Vagina (tissue), 2 donors: ENCODE results near the gene LYSMD3. TPM values are rescaled to one million over a fixed set of nuclear protein-coding genes. Genes with fewer than 3 reads are reported as not detected.

Experiments
- DNase-seq, 2 donors: peaks; one replicate each; pipeline ENCODE4 v3.0.0-alpha.2; 2017; ENCODE audit errors: extremely low spot score in 2 of 2
- H3K27ac ChIP-seq: fragments of 200-600 bp; sonication (generic); one replicate; pipeline ENCODE4 v1.5.1; 2019
- H3K27me3 ChIP-seq: fragments of 200-600 bp; sonication (generic); one replicate; pipeline ENCODE4 v1.5.1; 2019
- H3K36me3 ChIP-seq, 2 donors: fragments of 200-600 bp; sonication (generic); one replicate each; pipeline ENCODE4 v1.5.1; 2017 to 2019
- H3K4me1 ChIP-seq: fragments of 200-600 bp; sonication (generic); one replicate; pipeline ENCODE4 v1.5.1; 2019
- H3K4me3 ChIP-seq, 2 donors: fragments of 200-600 bp; sonication (generic); 1 replicate in 1 of 2; 2 replicates in 1 of 2; pipeline ENCODE4 v1.5.1; 2016 to 2019
- H3K9me3 ChIP-seq: fragments of 200-600 bp; sonication (generic); one replicate; pipeline ENCODE4 v1.5.1; 2019
- POLR2A ChIP-seq, 2 donors: fragments of 450-650 bp; IDR thresholded peaks; one replicate each; pipeline ENCODE4 v1.6.1; 2017; ENCODE audit warnings: antibody characterized with exemption in 2 of 2, mild to moderate bottlenecking in 2 of 2, moderate library complexity in 2 of 2
- POLR2AphosphoS5 ChIP-seq, 2 donors: sonication (generic); formaldehyde crosslinking; IDR thresholded peaks; one replicate each; pipeline ENCODE4 v1.9.0; 2017; ENCODE audit warnings: antibody characterized with exemption in 2 of 2, mild to moderate bottlenecking in 2 of 2, low read depth in 1 of 2; ENCODE audit not compliant: insufficient read depth in 1 of 2
- intact Hi-C: fragments of 100-400 bp; cut with DNase I; formaldehyde crosslinking; loops from one replicate; pipeline ENCODE4 v1.15.1; 2023
- total RNA-seq: library from RNA; depleted of rRNA; stranded (reverse); fragments of >200 nt; gene quantifications from one replicate; pipeline ENCODE4 v1.2.3, GENCODE V29; 2016
- TF ChIP-seq, protein P1 (sequence below), 3 experiments: fragments of 450-650 bp in 2 of 3; fragments of 200-600 bp in 1 of 3; sonication (generic) in 1 of 3; IDR thresholded peaks; one replicate each; pipeline ENCODE4 v1.5.1; 2017 to 2019; ENCODE audit warnings: antibody characterized with exemption in 3 of 3, mild to moderate bottlenecking in 2 of 3, moderate library complexity in 2 of 3

LYSMD3 gene
- total RNA-seq, 1 donor from 2014 or later = 15.5 TPM

DNA sequence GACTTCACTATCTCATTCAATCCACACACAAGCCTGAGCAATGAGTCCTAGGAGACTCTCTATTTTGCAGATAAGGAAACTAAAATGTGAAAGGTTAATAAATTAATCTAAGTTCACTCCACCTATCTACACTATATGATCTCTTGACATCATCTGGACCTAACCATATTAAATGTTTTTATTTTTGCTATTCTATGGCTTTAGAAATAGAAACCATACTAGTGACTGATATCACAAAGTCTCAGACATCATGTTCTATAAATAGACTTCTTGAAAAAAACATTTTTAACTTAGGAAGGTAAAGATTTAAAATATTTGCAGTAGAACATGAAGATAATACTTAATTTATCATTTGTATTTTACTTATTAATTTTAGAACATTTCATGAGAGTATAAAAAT is 19.8 kb upstream of the LYSMD3 start:
- Histone ChIP-seq H3K27me3 (no peaks in the 10 kb centered on the region), H3K4me1 (no peaks in the 10 kb centered on the region), H3K9me3 (no peaks in the 10 kb centered on the region), H3K4me3 (no peak overlapping the region), H3K36me3 (no peaks in the 10 kb centered on the region), H3K27ac (no peak overlapping the region)
- no peak for TF ChIP-seq POLR2AphosphoS5 (IDR thresholded peaks at IDR 0.05; ENCODE audit: insufficient read depth in 1 of 2, low read depth in 1 of 2)
- TF ChIP-seq, protein P1, sequence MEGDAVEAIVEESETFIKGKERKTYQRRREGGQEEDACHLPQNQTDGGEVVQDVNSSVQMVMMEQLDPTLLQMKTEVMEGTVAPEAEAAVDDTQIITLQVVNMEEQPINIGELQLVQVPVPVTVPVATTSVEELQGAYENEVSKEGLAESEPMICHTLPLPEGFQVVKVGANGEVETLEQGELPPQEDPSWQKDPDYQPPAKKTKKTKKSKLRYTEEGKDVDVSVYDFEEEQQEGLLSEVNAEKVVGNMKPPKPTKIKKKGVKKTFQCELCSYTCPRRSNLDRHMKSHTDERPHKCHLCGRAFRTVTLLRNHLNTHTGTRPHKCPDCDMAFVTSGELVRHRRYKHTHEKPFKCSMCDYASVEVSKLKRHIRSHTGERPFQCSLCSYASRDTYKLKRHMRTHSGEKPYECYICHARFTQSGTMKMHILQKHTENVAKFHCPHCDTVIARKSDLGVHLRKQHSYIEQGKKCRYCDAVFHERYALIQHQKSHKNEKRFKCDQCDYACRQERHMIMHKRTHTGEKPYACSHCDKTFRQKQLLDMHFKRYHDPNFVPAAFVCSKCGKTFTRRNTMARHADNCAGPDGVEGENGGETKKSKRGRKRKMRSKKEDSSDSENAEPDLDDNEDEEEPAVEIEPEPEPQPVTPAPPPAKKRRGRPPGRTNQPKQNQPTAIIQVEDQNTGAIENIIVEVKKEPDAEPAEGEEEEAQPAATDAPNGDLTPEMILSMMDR (IDR thresholded peaks at IDR 0.05) = no peak
- DNase-seq = no peak
- intact Hi-C loops = no loop called here

DNA sequence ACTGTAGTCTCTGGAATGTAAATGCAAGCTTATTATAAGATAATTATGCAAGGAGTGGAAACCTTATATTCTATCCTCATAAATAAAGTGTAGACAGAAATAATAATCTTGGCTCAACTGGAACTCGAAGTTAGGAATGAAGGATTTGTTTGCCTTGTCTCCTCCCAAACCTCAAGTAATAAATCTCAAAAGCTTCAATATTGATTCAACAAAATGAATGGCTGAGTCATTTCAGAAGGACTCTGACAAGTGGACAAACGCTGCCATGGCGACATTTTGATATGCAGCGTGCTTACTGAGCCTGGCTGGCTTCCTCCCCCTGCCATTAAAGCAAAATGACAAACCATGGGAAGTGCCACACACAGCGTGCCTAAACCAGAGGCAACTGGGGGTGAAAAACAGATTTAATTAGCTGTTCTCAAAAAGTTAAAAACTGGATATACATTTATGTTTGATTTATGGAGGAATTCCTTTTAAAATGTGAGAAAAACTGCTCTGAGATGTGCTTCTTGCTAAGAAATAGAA is 18.7 kb upstream of the LYSMD3 start:
- Histone ChIP-seq H3K4me1 (no peaks in the 10 kb centered on the region), H3K36me3 (no peaks in the 10 kb centered on the region), H3K9me3 (no peaks in the 10 kb centered on the region), H3K27me3 (no peaks in the 10 kb centered on the region), H3K4me3 (no peak overlapping the region), H3K27ac (no peak overlapping the region)
- DNase-seq = no peak
- intact Hi-C loops = no loop called here
- TF ChIP-seq POLR2AphosphoS5 (IDR thresholded peaks at IDR 0.05; ENCODE audit: insufficient read depth in 1 of 2, low read depth in 1 of 2) = no peak
- TF ChIP-seq, protein P1 (IDR thresholded peaks at IDR 0.05) = no peak
- no peak for TF ChIP-seq POLR2A (IDR thresholded peaks at IDR 0.05)

DNA sequence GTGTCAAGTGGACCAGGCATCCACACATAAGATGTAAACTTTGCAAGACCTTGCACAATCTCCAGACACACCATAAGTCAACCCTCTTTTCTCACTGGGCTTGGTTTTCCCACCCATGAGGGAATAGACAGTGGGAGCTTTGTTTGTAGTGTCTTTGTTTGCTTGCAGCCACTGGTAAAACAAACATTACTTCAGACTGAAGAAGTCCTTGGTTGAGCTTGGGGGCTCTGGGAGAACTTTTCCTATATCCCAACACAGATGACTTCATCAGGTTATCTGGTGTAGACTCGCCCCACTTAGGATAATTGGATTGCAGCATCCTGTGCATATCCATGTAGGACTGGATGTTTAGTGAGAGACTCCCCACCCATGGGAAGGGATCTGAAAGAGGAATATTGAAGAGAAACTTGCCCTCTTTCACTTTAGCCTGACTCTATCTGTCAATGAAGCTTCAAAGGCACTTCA is 17.7 kb upstream of the LYSMD3 start:
- Histone ChIP-seq H3K36me3 (no peaks in the 10 kb centered on the region), H3K4me1 (no peaks in the 10 kb centered on the region), H3K4me3 (no peak overlapping the region), H3K9me3 (no peaks in the 10 kb centered on the region), H3K27me3 (no peaks in the 10 kb centered on the region), H3K27ac (no peak overlapping the region)
- TF ChIP-seq POLR2A (IDR thresholded peaks at IDR 0.05) = no peak
- TF ChIP-seq POLR2AphosphoS5 (IDR thresholded peaks at IDR 0.05; ENCODE audit: insufficient read depth in 1 of 2, low read depth in 1 of 2) = no peak
- TF ChIP-seq, protein P1 (IDR thresholded peaks at IDR 0.05) = no peak
- intact Hi-C loops = no loop called here
- DNase-seq = no peak

DNA sequence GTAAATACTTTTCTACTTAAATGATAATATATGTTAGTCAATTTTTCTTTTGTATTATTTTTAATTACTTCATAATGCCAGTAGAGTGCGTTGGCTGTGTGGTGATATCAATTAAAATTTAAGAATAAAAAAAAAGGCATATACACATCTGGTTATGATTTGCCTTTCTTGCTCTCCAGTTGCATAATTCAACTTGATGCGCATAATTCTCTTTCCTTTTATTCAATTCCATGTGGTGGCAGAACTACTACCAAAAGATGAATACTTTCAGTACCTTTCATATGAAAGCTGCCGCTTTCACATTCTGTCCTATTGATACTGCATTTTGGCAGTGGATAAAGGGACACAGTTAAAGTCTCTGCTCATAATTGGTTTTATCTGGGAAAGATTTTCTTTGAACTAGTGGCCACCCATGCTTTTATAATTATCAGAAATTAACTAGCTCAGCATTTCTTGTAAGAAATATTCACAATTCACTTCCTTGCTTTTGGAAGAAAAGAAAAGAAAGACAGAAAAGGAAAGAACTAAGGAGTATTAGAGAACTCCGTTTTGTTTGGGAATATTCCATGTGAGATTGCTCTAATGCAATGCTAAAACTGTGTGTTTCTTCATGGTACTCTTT is 16.9 kb upstream of the LYSMD3 start:
- H3K27ac ChIP-seq = no peak overlapping the region
- no peaks in the 10 kb centered on the region for H3K36me3 ChIP-seq
- H3K4me1 ChIP-seq = no peaks in the 10 kb centered on the region
- no peaks in the 10 kb centered on the region for H3K27me3 ChIP-seq
- H3K4me3 ChIP-seq = no peak overlapping the region
- no peaks in the 10 kb centered on the region for H3K9me3 ChIP-seq
- intact Hi-C loops = no loop called here
- TF ChIP-seq, protein P1 (IDR thresholded peaks at IDR 0.05) = no peak
- TF ChIP-seq POLR2A (IDR thresholded peaks at IDR 0.05) (no peak), POLR2AphosphoS5 (IDR thresholded peaks at IDR 0.05; ENCODE audit: insufficient read depth in 1 of 2, low read depth in 1 of 2) (no peak)
- no peak for DNase-seq

DNA sequence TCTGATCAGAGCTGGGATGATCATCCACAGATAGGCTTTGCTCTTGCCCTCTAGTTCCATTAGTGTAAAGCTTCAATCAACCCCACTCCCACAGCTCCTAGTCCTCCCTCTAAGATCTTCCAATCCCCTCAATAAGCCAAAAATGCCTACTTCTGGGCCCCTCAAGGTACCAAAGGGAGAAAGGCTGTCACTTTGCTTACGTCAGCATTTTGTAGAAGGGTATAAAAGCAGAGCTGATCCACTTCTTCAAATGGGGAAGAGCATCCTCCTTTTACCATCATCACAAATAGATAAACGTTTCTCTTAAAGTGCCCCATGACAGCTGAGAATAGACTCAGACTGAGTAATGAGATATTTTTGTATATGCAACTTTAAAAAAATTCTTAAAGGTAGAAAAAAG is 16.1 kb upstream of the LYSMD3 start:
- Histone ChIP-seq H3K36me3 (no peaks in the 10 kb centered on the region), H3K4me3 (no peak overlapping the region), H3K9me3 (no peaks in the 10 kb centered on the region), H3K27me3 (no peaks in the 10 kb centered on the region), H3K27ac (no peak overlapping the region), H3K4me1 (no peaks in the 10 kb centered on the region)
- intact Hi-C loops = no loop called here
- TF ChIP-seq POLR2A (IDR thresholded peaks at IDR 0.05) (no peak), POLR2AphosphoS5 (IDR thresholded peaks at IDR 0.05; ENCODE audit: insufficient read depth in 1 of 2, low read depth in 1 of 2) (no peak)
- TF ChIP-seq, protein P1 (IDR thresholded peaks at IDR 0.05) = no peak
- no peak for DNase-seq
